NK-92 (cell line): Measurements from ENCODE around the gene CHRNG.
"Not testable (repeated sequence)": the region's sequence is repeated elsewhere in the genome, so short reads cannot be mapped to it uniquely, and the experiment has no call there.

Experiments used
- DNase-seq: peaks from one replicate; lab custom pipeline; 2025; ENCODE audit not compliant: unreplicated experiment; lab: John Stamatoyannopoulos, UW

Gene CHRNG

GRCh38 chr2:232543491-232543890, 4.0 kb downstream of the CHRNG start:
- DNase-seq, result no peak

- DNase-seq, result no peak
These were observed 4.6 kb downstream of the CHRNG start for GRCh38 chr2:232543928-232544631.

DNA sequence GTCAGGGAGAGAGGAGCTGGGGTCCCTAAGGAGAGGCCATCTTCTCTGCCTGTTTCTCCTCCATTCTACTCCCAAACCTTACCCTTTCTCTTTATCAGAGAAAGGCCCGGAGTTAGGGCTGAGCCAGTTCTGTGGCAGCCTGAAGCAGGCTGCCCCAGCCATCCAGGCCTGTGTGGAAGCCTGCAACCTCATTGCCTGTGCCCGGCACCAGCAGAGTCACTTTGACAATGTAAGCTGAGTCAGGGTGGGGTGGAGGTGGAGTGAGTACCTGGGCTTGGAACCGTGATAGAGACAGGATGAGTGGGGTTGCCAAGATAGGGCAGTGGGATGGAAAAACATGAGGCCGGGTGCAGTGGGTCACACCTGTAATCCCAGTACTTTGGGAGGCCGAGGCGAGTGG, 5.2 kb downstream of the CHRNG start:
- DNase-seq, result no peak

DNA sequence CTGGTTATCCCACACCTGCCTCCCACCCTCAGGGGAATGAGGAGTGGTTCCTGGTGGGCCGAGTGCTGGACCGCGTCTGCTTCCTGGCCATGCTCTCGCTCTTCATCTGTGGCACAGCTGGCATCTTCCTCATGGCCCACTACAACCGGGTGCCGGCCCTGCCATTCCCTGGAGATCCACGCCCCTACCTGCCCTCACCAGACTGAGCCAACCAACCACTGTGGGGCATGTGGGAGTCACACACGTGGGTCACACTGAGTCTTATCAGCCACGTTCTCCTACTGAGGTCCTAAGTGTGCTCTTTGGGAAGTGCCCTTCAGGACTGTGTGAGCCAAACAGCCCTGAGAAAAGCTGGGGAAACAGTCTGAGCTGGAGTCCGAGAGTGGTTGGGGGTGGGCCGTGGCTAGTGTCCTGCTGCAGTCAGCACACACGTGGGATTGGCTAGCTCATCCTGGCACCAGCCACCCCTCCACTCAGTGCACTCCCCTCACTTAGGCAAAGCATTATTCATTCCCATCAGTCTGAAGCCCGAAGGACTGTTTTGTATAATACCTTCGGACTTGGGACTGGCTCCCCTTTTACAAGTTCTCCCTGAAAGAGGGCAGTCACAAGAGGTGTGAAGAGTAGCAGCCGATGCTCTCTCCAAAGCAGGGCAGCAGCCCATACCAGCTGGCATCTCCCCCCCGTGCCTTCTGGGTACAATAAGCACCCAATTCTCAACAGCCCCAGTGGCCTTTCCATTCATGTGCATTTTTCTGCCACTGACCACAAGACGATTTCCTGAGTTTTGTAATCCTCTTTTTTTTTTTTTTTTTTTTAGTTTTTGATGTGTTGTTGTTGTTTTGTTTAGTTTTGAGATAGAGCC, 6.3 kb downstream of the CHRNG start:
- no peak for DNase-seq

GRCh38 chr2:232547991-232548390, 8.5 kb downstream of the CHRNG start:
- DNase-seq, result no peak

DNA sequence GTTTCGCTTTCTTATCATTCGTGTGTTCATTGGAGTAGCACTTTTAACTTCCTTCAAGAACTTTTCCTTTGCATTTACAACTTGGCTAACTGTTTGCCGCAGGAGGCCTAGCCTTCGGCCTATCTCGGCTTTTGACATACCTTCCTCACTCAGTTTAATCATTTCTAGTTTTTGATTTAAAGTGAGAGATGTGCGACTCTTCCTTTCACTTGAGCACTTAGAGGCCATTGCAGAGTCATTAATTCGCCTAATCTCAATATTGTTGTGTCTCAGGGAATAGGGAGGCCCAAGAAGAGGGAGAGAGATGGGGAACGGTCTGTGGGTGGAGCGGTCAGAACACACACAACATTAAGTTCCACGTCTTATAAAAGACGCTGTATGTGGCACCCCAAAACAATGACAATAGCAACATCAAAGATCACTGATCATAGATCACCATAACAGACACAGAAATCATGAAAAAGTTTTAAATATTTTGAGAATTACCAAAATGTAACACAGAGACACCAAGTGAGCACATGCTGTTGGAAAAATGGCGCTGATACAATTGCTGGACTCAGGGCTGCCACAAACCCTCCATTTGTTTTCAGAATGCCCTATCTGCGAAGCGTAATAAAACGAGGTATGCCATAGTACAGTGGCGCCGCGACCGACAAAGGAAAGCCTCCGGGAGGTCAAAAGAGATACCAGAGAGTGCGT, 10.3 kb downstream of the CHRNG start:
- DNase-seq, result no peak

GRCh38 chr2:232550354-232551249, 11.1 kb downstream of the CHRNG start, which contains the start of the genes EIF4E2 and TIGD1:
EIF4E2 (plus strand) TSS chr2:232550689; CDS start chr2:232550725, 36 bp downstream.
TIGD1 (minus strand) TSS chr2:232550557; CDS start chr2:232549882, 675 bp downstream.
- peak; percentile 39 for DNase-seq

- DNase-seq, result no peak
These were observed 11.8 kb downstream of the CHRNG start for GRCh38 chr2:232551250-232551638.

DNA sequence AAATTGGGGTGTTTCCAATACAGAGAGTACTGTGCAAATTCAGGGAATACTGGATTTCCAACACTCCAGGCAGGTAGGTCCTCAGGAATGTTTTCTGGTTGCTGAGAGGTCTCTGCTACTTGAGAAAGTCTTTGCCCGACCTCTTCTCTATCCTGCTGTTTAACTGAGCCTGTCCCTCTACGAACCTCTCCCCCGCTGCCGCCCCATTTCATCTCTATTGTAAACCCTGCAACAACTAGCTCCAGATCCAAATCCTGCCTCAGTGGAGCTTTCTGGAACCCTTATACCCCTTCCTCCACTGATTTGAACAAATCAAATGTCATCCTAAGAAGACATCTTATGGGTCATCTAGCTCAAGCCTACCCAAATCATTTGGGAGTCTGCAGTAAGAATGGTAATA, 12.3 kb downstream of the CHRNG start:
- no peak for DNase-seq

GRCh38 chr2:232556426-232556825, 16.9 kb downstream of the CHRNG start:
- DNase-seq, result no peak

DNA sequence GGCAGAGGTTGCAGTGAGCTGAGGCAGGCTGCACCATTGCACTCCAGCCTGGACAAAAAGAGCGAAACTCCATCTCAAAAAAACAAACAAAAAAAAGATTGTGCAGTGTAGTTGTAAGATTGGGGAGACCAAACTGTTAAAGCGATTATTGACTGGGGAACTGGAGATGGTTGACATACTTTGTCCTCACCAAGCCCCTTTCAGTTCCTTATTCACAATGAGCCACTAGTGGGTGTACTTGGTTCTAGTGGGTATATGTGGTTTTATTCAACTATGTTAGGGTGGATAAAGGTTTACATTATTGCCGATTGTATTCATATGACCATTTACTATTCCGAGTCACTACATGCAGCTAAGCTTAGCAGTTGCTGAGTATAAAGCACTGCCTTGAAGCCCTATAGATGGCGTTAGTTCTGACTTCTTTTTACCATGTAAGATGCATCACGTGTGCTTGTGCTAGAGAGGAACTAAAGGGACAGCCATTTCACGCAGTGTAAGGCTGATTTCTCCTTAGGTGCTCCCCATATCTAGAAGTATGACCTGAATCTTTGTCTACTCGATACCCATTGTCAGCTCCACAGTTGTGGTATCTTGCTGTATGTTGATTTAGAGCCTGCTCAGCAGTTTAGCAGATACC, 23.1 kb downstream of the CHRNG start:
- DNase-seq, result no peak

GRCh38 chr2:232563580-232563979, 24.1 kb downstream of the CHRNG start:
- no peak for DNase-seq

- no peak for DNase-seq
These were observed 28.2 kb downstream of the CHRNG start for GRCh38 chr2:232567721-232568120.

- no peak for DNase-seq
These were observed 28.7 kb downstream of the CHRNG start for GRCh38 chr2:232568161-232568560.

GRCh38 chr2:232569541-232569940, 30.0 kb downstream of the CHRNG start:
- DNase-seq, result no peak

DNA sequence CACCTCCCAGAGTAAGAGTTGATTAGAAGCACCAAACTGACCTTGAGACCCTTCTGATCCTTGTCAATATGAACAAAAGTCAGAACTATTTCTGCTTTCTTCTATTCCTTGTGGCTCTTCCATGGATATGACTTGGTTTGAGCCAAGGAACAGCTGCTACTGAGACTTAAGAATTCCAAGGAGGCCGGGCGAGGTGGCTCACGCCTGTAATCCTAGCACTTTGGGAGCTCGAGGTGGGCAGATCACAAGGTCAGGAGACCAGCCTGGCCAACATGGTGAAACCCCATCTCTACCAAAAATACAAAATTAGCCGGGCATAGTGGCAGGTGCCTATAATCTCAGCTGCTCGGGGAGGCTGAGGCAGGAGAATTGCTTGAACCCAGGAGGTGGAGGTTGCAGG, 31.0 kb downstream of the CHRNG start:
- DNase-seq, result not testable (repeated sequence)

DNA sequence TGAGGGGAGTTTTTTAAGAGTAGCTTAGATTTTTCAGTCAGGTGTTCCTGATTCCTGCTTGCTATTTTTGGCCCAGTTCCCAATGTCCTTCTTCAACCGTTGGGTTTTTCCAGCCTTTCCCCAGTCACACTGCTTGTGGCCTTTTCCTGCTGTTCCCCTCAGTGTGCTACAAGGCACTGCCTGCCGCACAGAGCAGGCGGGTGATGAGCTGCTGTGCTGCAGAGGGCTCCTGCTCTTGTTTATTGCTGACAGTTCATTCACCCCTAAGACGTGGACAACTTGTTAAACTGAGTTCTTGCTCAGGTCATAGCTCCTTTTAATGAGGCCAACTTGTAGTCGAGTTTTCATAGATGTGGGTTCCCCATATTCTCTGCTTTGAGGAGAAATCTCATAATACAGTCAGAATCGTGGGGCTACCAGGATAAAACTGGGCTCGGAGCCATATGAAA, 31.6 kb downstream of the CHRNG start:
- no peak for DNase-seq

- no peak for DNase-seq
These were observed 33.5 kb downstream of the CHRNG start for GRCh38 chr2:232573042-232573441.

DNA sequence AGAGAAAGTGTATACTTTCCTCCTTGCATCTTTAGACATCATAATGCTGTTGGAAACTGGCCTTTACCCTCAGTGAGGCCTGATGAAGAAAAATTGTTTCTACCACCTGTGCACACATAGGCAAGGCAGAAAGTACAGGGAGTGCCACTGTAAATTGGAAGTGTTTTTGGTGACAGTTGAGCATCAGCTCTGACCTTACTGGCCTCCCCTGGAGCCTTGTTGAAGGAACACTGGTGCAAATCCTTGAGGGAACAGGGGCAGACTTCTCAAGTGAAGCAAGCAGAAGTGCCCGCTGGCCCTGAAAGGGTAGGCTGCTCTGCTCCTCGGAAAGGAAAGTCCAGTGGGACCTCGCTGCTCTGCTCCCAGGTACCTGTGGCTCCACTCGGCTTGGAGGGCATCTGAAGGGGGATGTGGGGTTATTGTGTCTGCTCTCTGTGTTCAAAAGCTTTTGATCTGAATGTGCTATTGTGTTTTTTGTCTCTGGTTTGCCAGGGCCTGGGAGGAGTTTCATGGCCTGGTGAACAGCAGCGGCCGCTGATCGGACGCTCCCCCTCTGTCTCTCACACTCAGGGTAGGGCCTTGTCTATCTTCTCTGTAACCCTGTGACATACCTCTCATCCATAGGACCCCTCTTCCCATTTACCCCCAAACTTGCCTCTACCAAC, 34.4 kb downstream of the CHRNG start:
- no peak for DNase-seq
